Hindlimb muscle (tissue), 1 donor: Measurements from ENCODE around the gene NT5C1A. TPM values are rescaled to one million over a fixed set of nuclear protein-coding genes. Genes with fewer than 3 reads are reported as not detected.

Source experiments
- DNase-seq: peaks from one replicate; pipeline ENCODE4 v3.0.0-alpha.2; 2013
- polyA plus RNA-seq: library from polyadenylated mRNA; unstranded; fragments of 120-200 nt; gene quantifications from one replicate; pipeline ENCODE4 v1.2.1, GENCODE V29; 2013; ENCODE audit not compliant: insufficient read length

NT5C1A gene
- polyA plus RNA-seq, 1 donor, result 12.8 TPM

DNA sequence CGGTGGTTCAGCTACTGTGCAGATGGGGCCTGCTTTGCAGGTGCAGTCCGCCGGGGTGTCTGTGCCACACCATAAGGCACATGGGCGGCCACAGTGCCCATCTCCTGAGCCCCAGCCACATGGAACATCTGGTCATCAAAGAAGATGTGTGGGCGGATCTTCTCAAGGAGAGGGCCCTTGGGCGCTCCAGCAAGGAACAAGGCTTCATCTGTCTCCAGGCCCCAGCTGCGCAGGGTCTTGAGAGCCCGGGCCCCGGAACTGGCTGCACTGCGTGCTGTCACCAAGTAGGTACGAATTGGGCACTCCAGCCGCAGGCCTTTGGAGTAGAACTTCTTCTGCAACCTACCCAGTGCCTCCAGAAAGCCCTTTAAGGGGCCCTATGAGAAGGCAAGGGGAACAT, 12.8 kb downstream of the NT5C1A start:
- no peak for DNase-seq

DNA sequence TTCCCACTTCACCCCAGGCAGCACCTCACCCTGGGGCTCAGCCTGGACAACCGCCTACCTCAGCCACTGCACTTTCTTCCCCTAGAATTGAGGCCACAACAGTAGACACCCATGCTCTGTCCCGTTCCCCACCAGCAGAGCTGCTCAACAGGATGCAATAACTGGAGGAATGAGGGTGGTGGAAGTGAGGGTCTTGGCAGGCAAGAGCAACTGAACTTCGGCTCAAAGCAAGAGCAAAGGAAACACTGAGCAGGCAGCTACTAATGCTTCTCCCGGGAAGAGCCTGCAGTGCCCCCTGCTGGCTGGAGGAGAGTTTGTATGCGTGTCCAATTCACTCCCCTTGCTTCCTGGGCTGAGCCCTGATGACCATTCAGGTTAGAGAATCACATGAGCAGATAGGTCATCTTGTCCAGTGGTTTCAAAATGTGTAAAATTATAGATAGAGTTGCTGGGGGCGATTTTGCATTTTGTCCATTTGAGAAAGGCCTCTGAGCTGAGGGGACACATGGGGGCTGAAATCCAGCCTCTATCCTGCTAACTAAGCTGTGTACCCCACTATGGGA, 13.9 kb downstream of the NT5C1A start:
- DNase-seq, result no peak

DNA sequence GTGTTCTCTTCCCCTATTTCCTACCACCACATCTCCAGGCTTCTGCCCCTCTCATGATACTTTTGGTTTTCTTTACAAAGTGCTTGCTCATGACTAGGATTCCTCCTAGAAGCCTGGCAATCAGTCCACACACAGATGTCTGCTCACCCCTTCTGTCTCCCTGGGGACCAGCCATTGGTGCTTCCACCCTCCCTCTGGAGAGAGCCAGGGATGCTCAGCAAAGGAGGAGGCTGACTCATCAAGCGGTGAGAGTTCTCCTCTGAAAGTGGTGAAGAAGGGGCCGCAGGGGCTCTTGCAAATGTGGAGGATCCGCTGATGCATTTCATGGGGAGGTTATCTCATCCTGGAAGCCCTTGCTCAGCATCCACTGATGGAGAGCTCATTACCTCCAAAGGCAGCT, 14.5 kb downstream of the NT5C1A start:
- DNase-seq, result no peak

DNA sequence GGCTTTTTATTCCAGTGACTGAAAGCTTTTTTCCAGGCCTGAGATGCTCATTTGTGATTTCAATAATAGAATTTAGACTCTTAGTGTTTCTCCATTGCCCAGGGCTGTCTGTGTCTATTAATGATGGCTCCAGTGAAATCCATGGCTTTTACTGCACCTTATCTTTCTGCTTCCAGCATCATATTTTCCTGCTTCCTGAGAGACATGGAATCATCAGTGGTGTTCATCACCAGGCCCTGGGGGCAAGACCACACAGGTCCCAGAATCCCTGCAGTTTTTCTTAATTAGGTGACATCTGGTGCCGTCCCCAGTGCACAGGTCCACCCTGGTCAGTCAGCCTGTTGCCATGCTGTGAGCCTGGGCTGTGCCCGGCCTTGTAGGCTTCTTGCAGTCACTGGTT, 15.5 kb downstream of the NT5C1A start:
- DNase-seq, result no peak

DNA sequence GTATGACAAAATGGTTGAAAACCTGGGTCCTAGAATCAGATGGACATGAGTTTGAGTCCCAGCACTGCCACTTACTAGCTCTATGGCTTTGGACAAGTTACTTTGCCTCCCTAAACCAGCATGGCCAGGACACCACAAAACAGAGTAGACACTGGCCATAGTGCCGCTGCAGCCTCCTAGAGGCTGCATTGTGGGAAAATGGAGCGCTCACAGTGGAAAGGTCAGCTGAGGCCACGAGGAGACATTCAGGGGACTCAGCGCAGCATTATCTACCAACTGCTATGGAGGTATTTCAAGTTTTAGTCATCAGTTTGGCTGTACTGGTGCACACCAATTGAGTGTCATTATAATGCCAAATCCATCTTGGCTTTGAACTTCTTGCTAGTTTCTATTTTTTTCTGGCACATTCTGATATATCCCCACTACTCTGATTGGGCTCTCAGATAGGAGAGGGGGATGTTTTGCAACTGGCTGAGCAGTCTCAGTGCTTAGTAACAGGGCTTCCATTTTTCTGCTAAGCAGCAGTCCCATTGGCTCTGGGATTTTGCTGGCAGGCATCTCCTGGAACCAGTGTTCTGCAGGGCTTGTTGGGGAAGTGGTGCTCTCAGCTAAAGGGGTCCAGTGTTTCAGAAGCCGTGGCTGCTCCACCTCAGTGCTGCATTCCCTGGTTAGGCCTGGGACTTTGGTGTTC, 16.2 kb downstream of the NT5C1A start:
- no peak for DNase-seq

DNA sequence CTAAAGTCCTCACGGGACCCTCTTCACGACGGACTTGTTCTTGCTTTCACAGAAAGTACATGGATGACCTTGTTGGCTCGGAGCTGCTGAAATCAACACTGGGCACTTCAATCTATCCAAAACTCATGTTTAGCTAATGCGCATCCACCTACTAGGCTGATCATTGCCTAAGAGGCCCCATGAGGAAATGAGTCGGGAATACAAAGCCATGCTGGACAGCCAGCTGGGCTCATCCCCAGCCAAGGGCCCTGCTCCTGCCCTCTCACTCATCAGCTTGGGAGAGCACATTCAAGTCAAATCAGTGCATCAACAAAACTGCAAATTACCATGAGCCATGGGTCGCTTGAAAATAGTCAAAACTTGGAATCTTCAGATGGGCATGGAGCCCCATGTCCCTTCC, 17.6 kb downstream of the NT5C1A start:
- no peak for DNase-seq

DNA sequence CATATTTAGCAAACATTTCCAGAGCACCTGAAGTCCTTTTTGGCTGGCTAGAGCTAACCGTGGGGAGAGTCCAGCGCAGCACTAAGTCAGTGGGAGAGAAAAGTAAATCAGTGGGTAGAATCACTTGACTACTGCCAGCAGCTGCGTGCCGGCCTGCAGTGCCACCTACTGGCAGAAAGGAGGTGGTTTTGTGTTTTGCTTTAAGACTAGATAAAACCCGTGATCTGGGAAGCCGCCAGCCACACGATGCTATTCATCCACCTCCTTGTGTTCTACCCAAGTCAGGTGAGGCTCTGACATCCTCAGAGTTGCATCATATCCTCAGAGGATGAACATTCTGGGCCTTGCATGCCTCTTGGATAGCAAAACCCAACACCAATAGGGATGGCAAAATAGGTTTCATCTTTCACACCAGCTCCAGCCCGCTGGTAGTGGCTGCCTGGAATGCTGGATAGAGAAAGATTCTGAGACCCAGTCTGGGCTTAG, 18.3 kb downstream of the NT5C1A start:
- peak; percentile 83 for DNase-seq

DNA sequence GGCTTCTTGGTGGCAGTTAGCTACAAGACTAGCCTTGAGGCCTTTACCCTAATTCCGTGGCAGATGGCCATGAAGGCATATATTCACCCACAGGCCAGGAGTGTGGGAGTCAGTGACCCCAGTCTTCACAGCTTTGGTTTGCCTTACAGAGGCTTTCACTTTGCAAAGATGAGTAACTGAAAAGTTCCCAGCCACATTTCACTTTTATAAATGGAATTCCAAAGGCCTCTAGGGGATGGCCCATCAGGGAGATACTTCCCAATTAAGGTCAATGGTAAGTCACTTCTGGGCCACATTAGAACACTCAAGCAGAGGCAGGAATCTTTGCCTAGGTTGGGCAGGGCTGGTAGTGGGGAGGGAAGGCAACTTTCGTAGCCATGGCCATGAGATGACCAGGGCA, 19.4 kb downstream of the NT5C1A start:
- DNase-seq, result no peak

DNA sequence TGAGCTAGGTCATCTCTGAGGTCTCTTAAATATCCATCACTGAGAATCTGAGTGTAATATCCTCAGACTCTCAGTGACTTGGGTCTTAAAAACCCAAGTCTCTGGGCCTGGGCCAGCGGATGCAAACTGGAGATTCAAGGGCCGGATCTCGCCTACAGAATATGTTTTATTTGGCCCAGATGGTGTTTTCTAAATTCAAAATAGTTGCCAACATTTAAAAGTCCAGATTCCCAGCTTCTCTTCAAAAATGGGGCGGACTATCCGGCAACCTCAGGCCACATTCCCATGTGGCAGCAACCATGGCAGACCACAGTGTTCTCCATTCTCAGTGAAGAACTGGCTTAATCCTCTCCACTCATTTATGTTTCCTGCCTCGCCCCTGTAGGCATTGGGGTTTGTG, 19.8 kb downstream of the NT5C1A start:
- no peak for DNase-seq

DNA sequence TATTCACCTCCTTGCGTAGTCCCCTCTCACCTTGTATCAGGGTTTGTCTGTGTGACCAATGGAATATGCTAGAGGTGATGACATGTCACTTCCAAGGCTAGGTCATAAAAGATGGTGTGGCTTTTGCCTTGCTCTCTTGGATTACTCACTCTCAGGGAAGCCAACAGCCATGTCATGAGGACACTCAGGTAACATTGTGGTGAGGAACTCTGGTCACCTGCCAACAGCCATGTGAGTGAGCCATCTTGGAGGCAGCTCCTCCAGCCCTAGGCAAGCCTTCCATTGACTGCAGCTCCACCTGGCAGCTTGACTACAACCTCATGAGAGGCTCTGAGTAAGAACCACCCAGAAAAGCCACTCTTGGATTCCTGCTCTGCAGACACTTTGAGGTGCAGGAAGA, 21.5 kb downstream of the NT5C1A start:
- no peak for DNase-seq

DNA sequence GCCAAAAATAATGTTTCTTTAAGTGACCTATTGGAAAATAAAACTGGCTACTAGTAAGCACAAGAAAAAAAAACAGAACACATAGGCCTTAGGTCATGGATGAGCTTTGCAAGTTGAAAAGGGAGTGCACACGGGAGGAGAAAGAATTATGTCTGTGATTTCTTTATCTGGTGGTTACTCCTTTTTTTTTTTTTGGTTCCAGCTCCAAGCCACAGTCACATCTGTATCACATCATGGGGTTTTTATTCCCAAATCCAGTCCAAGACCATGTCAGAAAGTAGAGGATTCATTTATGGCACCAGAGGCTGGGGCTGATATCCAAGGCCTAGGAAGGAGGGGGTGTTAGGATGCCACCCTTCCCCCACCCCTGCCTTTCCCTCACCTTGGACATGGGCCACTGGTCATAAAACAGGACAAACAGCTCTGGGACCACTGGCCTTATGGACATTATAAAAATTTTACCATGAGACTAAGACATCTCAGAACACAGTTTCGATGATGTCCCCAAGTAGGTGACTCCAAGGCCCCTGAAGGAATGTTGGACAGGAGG, 22.2 kb downstream of the NT5C1A start:
- DNase-seq, result no peak

DNA sequence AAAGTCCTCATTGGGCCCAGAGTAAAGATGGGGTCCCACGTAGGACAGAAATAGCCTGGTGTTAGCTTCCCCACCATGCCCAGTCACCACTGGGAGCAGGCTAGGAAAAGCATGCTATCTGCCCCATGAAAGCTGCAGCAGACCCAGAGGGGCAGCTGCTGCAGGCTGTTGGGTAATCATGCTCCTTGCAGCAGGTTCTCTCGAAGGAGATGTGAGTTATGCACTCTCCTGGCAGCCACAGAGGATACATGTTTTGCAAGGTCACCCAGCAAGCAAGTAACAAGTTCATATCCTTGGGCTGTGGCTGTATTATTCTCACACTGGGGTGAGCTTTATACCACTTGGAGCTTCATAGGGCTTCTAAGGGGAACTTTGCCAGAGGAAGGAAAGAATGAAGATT, 23.4 kb downstream of the NT5C1A start:
- DNase-seq, result no peak

DNA sequence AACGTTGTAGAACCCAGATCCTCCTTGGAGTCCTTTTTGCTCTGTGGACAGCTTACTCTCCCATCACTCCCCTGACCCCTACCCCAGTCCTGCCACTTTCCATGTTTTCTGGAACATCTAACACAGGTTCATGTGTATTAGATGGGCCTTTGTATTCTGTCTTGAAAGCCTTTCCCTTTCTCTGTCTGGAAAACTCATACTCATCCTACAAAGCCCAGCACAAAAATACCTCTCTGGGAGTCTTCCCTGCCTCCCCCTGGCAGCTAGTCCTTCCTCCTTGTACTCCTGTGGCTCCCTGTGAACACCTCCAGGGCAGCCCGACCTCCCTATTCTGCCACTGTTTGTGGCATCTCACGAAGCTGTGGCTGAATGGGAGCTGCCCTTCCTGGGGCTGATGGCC, 24.7 kb downstream of the NT5C1A start:
- no peak for DNase-seq

DNA sequence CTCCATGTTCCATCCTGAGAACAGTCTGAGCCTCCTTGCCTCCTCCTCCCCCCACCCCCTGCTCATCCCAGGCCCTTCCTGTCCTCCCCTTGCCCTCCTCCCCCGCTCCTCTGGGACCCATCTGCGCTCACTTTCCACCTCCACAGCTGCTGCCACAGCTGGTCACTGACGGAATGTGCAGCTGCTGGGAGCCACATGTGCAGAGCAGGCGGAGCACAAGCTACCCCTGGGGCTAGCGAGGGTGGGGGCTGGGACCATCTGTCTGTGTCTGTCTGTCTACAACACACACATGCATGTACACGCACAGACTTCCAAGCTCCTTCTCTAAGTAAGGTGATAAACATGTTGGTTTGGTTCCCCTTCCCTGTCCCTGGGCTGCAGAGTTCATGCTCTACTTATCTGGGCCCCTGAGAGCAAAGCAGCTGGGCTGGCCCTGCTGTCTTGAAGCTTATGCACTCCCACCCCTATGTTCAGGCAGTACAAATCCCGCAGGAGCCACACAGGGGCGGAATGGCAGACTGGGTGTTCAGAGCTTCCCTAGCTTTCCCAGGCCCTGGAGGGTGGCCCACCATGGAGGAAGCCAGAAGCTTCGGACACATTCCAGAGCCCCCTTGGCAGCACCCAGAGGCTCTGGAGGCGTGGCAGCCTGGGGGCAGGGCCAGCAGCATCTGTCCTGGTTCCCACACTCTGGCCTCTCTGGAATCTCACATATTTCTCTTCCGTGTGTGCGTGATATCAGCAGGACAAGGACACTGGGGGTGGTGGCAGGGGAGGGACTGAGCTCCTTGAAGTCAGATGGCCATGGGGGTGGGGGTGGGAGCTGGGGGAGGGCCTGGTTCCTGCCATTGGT, 25.4 kb downstream of the NT5C1A start:
- peak; percentile 89 for DNase-seq

DNA sequence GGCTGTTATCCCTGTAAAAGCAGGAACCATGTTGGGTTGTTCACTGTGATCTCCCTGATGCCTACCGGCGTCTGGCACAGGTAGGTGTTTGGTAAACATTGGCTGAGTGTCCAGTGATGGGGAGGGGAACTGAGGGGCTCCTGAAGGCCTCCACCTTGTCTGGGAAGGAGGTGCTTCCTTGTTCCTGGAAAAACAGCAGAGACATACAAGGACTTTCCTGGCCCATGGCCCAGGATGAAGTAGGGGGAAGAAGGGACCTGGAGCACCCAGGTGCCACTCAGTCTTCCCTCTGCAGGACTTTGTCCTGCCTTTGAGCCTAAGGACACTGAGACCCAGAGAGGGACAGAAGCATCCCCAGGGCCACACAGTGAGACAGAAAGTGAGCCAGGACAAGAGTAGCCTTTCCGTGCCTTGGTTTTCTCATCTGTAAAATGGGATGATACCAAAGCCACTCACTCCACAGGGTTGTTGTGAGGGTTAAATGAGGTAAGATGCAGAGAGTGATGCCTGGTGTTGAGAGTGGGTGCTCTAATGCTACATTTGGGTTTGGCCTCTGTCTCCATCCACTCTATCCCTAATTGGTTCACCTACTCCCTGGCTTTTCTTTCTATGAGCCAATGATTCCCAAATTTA, 26.4 kb downstream of the NT5C1A start:
- no peak for DNase-seq

DNA sequence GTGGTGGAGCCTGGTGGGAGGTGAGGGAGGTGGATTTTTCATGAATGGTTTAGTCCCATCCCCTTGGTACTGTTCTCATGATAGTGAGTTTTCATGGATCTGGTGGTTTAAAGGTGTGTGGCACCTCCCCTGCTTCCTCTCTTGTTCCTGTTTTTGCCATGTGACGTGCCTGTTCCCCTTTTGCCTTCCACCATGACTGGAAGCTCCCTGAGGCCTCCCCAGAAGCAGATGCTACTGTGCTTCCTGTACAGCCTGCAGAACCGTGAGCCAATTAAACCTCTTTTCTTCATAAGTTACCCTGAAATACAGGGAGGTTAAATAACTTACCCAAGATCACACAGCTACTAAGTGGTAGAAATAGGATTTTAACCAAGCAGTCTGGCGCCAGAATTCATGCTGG, 28.2 kb downstream of the NT5C1A start:
- no peak for DNase-seq

DNA sequence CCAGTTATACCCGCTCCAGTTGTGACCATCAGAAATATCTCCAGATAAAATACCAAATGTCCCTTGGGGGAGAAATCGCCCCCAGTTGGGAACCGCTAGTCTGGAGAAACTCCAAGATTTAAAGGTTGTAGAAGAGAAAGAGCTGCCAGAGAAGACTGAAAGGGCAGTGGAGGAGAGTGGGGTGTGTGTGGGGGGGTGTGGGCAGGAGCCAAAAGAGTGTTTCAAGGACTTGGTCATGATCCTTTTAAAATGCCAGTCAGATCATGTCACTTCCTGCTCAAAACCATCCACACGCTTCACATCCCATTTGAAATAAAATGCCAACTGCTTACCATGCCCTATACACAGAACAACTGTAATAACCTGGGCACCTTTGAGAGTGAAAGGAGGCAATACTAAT, 29.1 kb downstream of the NT5C1A start:
- no peak for DNase-seq

DNA sequence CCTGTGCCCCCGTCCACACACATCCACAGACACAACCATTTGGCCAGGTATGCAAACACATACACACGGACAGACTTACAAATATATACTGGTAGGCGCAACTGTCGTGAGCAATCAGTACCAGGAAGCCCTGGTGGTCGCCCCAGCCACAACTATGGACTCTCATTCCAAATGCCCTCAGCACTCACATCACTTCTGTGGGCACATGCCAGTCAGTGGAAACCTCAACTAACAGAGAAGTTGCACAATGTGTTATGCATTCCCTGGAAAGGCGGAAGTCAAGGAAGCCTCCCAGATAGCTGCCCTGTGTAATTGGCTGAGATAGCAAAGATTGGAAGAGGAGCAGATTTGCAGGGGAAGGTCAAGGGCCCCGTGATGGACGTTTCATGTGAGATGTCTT, 31.0 kb downstream of the NT5C1A start:
- no peak for DNase-seq

DNA sequence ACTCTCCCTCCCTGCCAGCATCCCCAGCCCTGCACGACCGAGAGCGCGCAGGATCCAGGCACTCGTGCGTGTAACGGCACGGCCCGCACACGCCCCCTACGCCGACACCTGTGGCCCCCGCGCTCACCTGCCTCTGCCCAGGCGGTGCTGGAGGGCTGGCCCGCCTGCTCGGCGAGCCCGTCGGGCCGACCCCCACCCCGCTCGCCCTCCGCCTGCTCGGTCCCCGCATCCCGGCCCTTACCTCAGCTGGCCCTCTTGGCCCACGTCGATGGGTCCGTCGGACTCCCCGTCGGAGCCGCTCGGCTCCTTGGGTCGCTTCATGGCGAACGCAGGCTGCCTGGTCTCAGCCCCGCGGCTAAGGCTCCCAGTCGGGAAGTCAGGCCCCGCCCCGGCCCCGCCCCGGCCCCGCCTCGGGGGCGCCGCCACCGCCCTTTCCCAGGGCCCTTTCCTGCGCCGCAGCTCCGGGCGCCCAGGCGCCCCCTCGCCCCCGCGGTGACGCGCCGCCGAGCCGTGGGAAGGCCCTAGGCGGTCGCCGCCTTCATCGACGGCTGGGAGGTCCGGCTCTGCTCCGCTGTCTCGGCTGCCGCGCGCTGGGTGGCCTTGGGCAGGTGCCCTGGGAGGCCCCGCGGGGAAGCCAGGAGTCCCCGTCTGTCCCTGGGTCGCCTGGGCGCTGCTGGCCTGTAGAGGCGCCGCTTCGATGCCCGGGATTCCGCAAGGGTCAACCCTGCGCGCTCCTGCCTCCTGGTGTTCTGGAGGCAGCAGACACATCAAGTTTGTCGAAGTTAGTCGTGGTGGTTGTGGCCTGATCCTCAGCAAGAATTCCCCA, 32.4 kb downstream of the NT5C1A start, which contains the start of gene HEYL:
Gene HEYL, minus strand, starts transcription at position 339 of the 826 bp plus-strand sequence. Its CDS starts 18 bp downstream, at position 321.
- DNase-seq, result peak; percentile 52

DNA sequence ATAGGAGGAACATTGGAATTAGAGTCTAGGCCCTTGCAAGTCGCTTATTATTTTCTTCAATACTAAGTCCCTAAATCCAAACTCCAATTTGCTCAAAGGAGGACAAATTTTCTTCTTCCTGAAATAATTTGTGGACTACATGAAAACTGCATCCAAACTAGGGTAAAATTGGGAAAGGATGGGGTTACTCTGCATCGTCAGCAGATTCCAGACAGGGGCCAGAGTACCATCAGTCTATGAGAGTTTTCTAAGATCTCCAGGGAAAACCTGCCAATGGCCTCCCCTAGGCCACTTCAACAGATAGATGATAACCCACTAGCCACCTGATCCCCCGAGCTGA, 33.0 kb downstream of the NT5C1A start:
- no peak for DNase-seq

DNA sequence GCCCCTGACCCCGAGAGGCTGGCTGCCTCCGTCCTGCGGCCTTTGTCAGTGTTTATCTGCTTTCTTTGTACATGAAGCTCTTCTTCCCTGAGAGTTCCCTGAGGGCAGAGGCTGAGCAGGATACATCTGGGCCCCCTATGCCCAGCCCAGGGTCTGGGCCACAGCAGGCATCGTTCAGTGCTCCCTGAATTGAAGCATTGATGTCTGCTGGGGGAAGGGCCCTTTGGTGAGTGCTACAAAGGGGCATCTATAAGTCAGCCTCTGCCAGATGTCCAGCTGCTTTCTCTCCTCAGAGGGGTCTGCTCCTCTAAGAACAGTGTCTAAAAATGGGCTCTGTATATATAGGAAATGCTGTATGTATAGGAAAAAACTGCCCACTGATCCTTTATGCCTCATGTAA, 34.5 kb downstream of the NT5C1A start:
- DNase-seq, result no peak

DNA sequence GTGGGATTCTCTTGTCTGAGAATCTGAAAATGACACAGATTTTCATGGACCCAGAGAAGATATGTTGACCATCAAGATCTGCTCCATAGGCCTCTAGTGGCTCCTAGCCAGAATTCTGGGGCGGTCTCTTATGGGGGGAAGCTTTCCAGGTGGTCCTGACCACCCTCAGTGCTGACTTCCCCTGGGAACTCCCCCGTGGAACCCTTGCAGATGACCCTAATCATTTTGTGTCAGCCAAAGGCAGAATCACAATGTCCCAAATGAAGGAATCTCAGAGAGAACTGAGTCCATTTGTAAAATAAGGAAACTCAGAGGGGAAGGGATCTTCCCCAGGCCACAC, 36.1 kb downstream of the NT5C1A start:
- no peak for DNase-seq
